Measurements from ENCODE around the gene KLF4. TPM values are rescaled to one million over a fixed set of nuclear protein-coding genes. Genes with fewer than 3 reads are reported as not detected.

Gene KLF4
- total RNA-seq, 1 donor from 2014 or later: 4.4 TPM

DNA sequence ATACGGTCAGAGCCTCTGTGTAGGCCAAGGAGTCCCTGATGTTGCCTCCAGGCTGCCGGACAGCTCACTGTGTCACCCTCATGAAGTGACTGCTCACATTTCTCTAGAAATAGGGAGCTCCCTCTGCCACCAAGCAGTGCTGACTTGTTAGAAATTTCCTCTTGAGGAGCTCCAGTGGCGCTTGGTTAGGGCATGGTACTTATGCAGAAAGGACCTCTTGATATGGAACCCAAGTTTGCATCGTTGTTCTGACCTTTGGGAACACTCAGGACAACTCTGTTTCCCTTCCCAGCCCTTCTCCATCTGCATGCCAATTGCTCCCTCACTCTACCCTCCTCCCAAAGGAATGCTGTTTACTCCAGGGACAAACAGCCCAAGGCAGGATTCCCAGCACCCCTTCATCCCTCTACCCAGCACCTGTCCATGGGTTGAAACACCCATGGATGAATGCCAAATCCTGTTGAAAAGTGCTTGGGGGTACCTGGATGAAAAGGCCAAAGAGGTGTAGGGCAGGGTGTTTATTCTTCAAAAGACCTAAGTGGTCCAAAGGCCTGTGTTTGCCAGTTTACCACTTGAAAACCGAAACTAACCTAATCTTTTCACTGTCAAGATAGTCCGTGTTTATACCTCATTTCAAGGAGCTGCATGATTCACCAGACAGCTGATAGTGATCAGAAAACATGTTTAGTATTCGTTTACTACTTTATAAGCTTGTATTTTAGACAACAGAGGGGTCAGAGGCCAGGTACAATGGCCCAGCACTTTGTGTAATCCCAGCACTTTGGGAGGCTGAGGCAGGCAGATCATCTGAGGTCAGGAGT lies 51.1 kb downstream of the KLF4 start:
- no peaks in the 10 kb centered on the region for H3K4me1 ChIP-seq (ENCODE audit: insufficient read depth, low read length)
- no peak overlapping the region for H3K4me2 ChIP-seq (ENCODE audit: low read length)
- H3K79me2 ChIP-seq (ENCODE audit: insufficient read depth, low read length): no peaks in the 10 kb centered on the region
- H3K9me3 ChIP-seq (ENCODE audit: insufficient read depth, low read depth, low read length): no peaks in the 10 kb centered on the region
- H3K27me3 ChIP-seq (ENCODE audit: insufficient read depth, low read length): no peaks in the 10 kb centered on the region
- no peak overlapping the region for H2AFZ ChIP-seq (ENCODE audit: low read depth, low read length)
- no peaks in the 10 kb centered on the region for H3K9me3 Mint-ChIP-seq (ENCODE audit: unreplicated experiment)
- no peaks in the 10 kb centered on the region for H4K20me1 ChIP-seq (ENCODE audit: insufficient read depth, low read length)
- DNase-seq (ENCODE audit: low read depth): no peak
- FAIRE-seq: no peak
- no peaks in the 10 kb centered on the region for H3K36me3 Mint-ChIP-seq (ENCODE audit: low read depth, unreplicated experiment)
- peaks cover 4% of the 10 kb centered on the region for H3K4me1 Mint-ChIP-seq (ENCODE audit: low read depth, unreplicated experiment)
- H3K4me3 Mint-ChIP-seq (ENCODE audit: unreplicated experiment): no peak overlapping the region
- no peak overlapping the region for H3K4me3 ChIP-seq (ENCODE audit: insufficient read depth, low read depth, low read length)
- H3K9ac ChIP-seq (ENCODE audit: low read length): no peak overlapping the region
- no peaks in the 10 kb centered on the region for H3K36me3 ChIP-seq (ENCODE audit: insufficient read depth, low read length)
- H3K27me3 Mint-ChIP-seq (ENCODE audit: low read depth, unreplicated experiment): peaks cover 6% of the 10 kb centered on the region
- H3K27ac Mint-ChIP-seq (ENCODE audit: unreplicated experiment): no peak overlapping the region
- TF ChIP-seq, protein P1, sequence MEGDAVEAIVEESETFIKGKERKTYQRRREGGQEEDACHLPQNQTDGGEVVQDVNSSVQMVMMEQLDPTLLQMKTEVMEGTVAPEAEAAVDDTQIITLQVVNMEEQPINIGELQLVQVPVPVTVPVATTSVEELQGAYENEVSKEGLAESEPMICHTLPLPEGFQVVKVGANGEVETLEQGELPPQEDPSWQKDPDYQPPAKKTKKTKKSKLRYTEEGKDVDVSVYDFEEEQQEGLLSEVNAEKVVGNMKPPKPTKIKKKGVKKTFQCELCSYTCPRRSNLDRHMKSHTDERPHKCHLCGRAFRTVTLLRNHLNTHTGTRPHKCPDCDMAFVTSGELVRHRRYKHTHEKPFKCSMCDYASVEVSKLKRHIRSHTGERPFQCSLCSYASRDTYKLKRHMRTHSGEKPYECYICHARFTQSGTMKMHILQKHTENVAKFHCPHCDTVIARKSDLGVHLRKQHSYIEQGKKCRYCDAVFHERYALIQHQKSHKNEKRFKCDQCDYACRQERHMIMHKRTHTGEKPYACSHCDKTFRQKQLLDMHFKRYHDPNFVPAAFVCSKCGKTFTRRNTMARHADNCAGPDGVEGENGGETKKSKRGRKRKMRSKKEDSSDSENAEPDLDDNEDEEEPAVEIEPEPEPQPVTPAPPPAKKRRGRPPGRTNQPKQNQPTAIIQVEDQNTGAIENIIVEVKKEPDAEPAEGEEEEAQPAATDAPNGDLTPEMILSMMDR (IDR thresholded peaks at IDR 0.05; ENCODE audit: insufficient read depth, low read depth, low read length): no peak
- TF ChIP-seq EZH2 (IDR thresholded peaks at IDR 0.05; ENCODE audit: insufficient read depth, low read length): no peak
- H3K27ac ChIP-seq (ENCODE audit: low read depth, low read length): no peak overlapping the region

DNA sequence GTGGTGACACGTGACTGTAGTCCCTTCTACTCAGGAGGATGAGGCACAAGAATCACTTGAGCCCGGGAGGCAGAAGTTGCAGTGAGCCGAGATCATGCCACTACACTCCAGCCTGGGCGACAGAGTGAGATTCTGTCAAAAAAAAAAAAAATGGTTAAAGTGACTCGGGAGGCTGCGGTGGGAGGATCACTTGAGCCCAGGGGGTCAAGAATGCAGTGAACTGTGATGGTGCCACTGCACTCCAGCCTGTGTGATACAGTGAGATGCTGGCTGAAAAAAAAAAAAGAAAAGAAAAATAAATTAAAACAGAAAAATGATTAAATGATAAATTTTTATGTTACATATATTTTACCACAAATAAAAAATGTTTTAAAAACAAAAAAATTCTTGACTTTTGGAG lies 51.9 kb downstream of the KLF4 start:
- no peak overlapping the region for H3K4me2 ChIP-seq (ENCODE audit: low read length)
- H3K27me3 ChIP-seq (ENCODE audit: insufficient read depth, low read length): no peaks in the 10 kb centered on the region
- H3K79me2 ChIP-seq (ENCODE audit: insufficient read depth, low read length): no peaks in the 10 kb centered on the region
- no peaks in the 10 kb centered on the region for H3K36me3 ChIP-seq (ENCODE audit: insufficient read depth, low read length)
- peaks cover 12% of the 10 kb centered on the region for H3K27me3 Mint-ChIP-seq (ENCODE audit: low read depth, unreplicated experiment)
- H3K9ac ChIP-seq (ENCODE audit: low read length): no peak overlapping the region
- no peak for FAIRE-seq
- no peak overlapping the region for H3K4me3 Mint-ChIP-seq (ENCODE audit: unreplicated experiment)
- no peaks in the 10 kb centered on the region for H4K20me1 ChIP-seq (ENCODE audit: insufficient read depth, low read length)
- H2AFZ ChIP-seq (ENCODE audit: low read depth, low read length): no peak overlapping the region
- H3K36me3 Mint-ChIP-seq (ENCODE audit: low read depth, unreplicated experiment): no peaks in the 10 kb centered on the region
- DNase-seq (ENCODE audit: low read depth): no peak
- H3K27ac ChIP-seq (ENCODE audit: low read depth, low read length): no peak overlapping the region
- no peaks in the 10 kb centered on the region for H3K9me3 ChIP-seq (ENCODE audit: insufficient read depth, low read depth, low read length)
- no peak overlapping the region for H3K4me3 ChIP-seq (ENCODE audit: insufficient read depth, low read depth, low read length)
- no peak for TF ChIP-seq EZH2 (IDR thresholded peaks at IDR 0.05; ENCODE audit: insufficient read depth, low read length)
- TF ChIP-seq, protein P1 (IDR thresholded peaks at IDR 0.05; ENCODE audit: insufficient read depth, low read depth, low read length): no peak
- no peaks in the 10 kb centered on the region for H3K4me1 ChIP-seq (ENCODE audit: insufficient read depth, low read length)
- H3K9me3 Mint-ChIP-seq (ENCODE audit: unreplicated experiment): no peaks in the 10 kb centered on the region
- peaks cover 4% of the 10 kb centered on the region for H3K4me1 Mint-ChIP-seq (ENCODE audit: low read depth, unreplicated experiment)
- H3K27ac Mint-ChIP-seq (ENCODE audit: unreplicated experiment): no peak overlapping the region

DNA sequence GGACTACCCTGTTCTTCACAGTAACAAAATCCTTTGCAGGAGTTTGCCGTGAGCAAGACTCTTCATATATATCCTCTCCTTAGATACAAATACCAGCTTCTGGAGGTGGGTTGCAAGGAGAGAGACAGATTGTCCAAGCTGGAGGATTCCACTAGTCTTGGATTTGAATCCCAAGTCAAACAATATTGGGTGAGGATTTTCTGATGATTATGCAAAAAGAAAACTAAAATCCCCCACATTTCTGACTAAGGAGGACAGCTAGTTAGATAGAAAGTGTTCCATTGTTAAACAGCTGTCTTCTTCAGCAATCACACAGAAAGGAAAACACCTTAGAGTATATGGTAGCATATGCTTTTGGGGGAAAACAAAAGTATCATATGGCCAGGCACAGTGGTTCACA lies 54.2 kb downstream of the KLF4 start:
- Histone ChIP-seq H3K27me3 (ENCODE audit: insufficient read depth, low read length) (no peaks in the 10 kb centered on the region), H3K9ac (ENCODE audit: low read length) (no peak overlapping the region), H3K36me3 (ENCODE audit: insufficient read depth, low read length) (no peaks in the 10 kb centered on the region), H3K9me3 (ENCODE audit: insufficient read depth, low read depth, low read length) (no peaks in the 10 kb centered on the region), H4K20me1 (ENCODE audit: insufficient read depth, low read length) (no peaks in the 10 kb centered on the region), H2AFZ (ENCODE audit: low read depth, low read length) (no peak overlapping the region), H3K79me2 (ENCODE audit: insufficient read depth, low read length) (no peaks in the 10 kb centered on the region), H3K4me2 (ENCODE audit: low read length) (no peak overlapping the region), H3K4me1 (ENCODE audit: insufficient read depth, low read length) (no peaks in the 10 kb centered on the region), H3K27ac (ENCODE audit: low read depth, low read length) (no peak overlapping the region), H3K4me3 (ENCODE audit: insufficient read depth, low read depth, low read length) (no peak overlapping the region)
- Mint-ChIP-seq H3K27me3 (ENCODE audit: low read depth, unreplicated experiment) (peaks cover 24% of the 10 kb centered on the region), H3K36me3 (ENCODE audit: low read depth, unreplicated experiment) (no peaks in the 10 kb centered on the region), H3K4me1 (ENCODE audit: low read depth, unreplicated experiment) (peaks cover 3% of the 10 kb centered on the region), H3K9me3 (ENCODE audit: unreplicated experiment) (no peaks in the 10 kb centered on the region), H3K4me3 (ENCODE audit: unreplicated experiment) (no peak overlapping the region), H3K27ac (ENCODE audit: unreplicated experiment) (no peak overlapping the region)
- DNase-seq (ENCODE audit: low read depth): no peak
- FAIRE-seq: no peak
- no peak for TF ChIP-seq EZH2 (IDR thresholded peaks at IDR 0.05; ENCODE audit: insufficient read depth, low read length)
- TF ChIP-seq, protein P1 (IDR thresholded peaks at IDR 0.05; ENCODE audit: insufficient read depth, low read depth, low read length): no peak

Data from astrocyte (in vitro differentiated cells and primary cell).